GM19395 (cell line): Measurements from ENCODE around the gene CUL1.

Experiments used
- ATAC-seq: cut with Tn5 transposase; IDR thresholded peaks from one replicate; pipeline ENCODE4 v1.9.1; 2021; ENCODE audit warnings: mild to moderate bottlenecking, moderate library complexity; ENCODE audit not compliant: unreplicated experiment

CUL1 gene

DNA sequence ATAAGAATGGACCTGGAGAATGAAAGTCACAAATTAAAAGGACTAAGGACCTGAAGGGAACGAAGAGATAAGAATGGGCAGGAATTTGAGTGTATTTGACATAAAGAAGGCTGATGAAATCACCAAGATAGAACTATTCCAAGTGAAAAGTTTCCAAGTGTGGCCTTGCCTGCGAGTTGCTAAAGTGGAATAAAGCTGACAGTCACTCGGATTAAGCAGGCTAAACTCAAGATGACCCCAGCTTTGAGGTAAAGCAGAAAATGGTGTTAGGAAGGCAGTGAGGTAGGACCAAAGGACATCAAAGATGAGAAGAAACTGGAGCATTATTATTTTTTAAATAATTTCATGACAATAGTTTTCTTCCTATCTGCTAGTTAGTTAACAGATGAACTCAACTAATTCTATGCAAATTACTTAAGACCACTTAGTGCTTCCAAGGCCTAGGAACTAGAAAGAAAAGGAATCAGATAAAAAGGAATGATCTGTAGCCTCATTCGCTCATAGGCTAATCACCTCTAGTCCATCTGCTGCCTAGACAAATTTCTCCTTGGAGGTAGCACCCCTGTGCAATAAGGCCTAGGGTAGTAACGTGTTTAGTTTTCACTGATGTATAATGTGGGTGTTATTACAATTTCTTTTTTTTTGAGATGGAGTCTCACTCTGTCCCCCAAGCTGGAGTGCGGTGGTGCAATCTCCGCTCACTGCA lies 150.8 kb downstream of the CUL1 start:
- no peak for ATAC-seq

DNA sequence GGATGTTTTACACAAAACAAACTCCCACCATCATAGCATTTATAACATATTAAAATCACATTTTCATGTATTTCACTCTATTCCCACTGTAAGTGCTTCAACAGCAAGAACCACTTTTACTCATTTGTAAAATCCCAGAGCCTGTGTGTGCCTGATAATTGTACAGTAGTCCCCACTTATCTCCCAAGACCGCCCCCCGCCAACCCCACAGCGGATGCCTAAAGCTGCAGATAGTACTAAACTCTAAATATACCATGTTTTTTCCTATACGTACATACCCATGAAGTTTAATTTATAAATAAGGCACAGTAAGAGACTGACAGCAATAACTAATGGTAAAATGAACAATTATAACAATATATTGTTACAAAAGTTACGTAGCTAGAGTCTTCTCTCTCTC lies 151.9 kb downstream of the CUL1 start:
- no peak for ATAC-seq
